Thoracic aorta (tissue), 2 donors: ENCODE data around the gene TMEM204. TPM values are rescaled to one million over a fixed set of nuclear protein-coding genes. Genes with fewer than 3 reads are reported as not detected.

Source experiments
- ATAC-seq: fragments of 150-250 bp; one replicate; pipeline ENCODE4 v1.8.0; 2017; ENCODE audit warnings: low read depth; ENCODE audit not compliant: insufficient number of reproducible peaks, low FRiP score
- DNase-seq: peaks from one replicate; pipeline ENCODE4 v3.0.0-alpha.2; 2020; ENCODE audit warnings: low spot score
- H3K27ac ChIP-seq, 2 donors: fragments of 200-600 bp; sonication (generic); 1 replicate in 1 of 2; 2 replicates in 1 of 2; pipeline ENCODE4 v1.5.1; 2016; ENCODE audit warnings: mild to moderate bottlenecking in 2 of 2, moderate library complexity in 2 of 2
- H3K27me3 ChIP-seq: fragments of 200-600 bp; sonication (generic); replicated peaks from 2 replicates; pipeline ENCODE4 v1.6.0; 2016; ENCODE audit warnings: mild to moderate bottlenecking; ENCODE audit not compliant: insufficient read depth
- H3K36me3 ChIP-seq: fragments of 200-600 bp; sonication (generic); one replicate; pipeline ENCODE4 v1.5.1; 2016
- H3K4me1 ChIP-seq, 2 donors: fragments of 200-600 bp; sonication (generic); 1 replicate in 1 of 2; 2 replicates in 1 of 2; pipeline versions ENCODE4 v1.5.1 to v1.6.0; 2016; ENCODE audit warnings: low read depth in 2 of 2, mild to moderate bottlenecking in 1 of 2; ENCODE audit not compliant: control insufficient read depth in 1 of 2
- H3K4me3 ChIP-seq: fragments of 200-600 bp; sonication (generic); 2 replicates; pipeline ENCODE4 v1.5.1; 2016; ENCODE audit warnings: mild to moderate bottlenecking
- H3K9me3 ChIP-seq: fragments of 200-600 bp; sonication (generic); 2 replicates; pipeline ENCODE4 v1.5.1; 2016
- CTCF ChIP-seq: fragments of 200-600 bp; sonication (generic); IDR thresholded peaks from one replicate; pipeline ENCODE4 v1.5.1; 2019; ENCODE audit warnings: antibody characterized with exemption
- total RNA-seq, 2 donors: library from RNA; depleted of rRNA; stranded (reverse); fragments of >200 nt; gene quantifications; one replicate each; pipeline versions ENCODE4 v1.1.0 to v1.2.3, GENCODE V29; 2016

Gene TMEM204
- total RNA-seq, 2 donors from 2014 or later = 111 to 125 TPM

GRCh38 chr16:1541293-1542165 is 8.1 kb downstream of the TMEM204 start:
- Histone ChIP-seq H3K9me3 (no peaks in the 10 kb centered on the region), H3K4me1 (peaks cover 36 to 69% of the 10 kb centered on the region in 2 donors), H3K36me3 (peaks cover 35% of the 10 kb centered on the region), H3K27ac (peak overlapping the region; percentile 22 to 95), H3K27me3 (no peaks in the 10 kb centered on the region), H3K4me3 (no peak overlapping the region)
- DNase-seq (no peak), ATAC-seq (no peak)
- no peak for TF ChIP-seq CTCF

GRCh38 chr16:1542166-1542500 is 8.7 kb downstream of the TMEM204 start:
- no peak for TF ChIP-seq CTCF
- DNase-seq (no peak), ATAC-seq (no peak)
- Histone ChIP-seq H3K4me3 (no peak overlapping the region), H3K4me1 (peaks cover 41 to 69% of the 10 kb centered on the region in 2 donors), H3K36me3 (peaks cover 30% of the 10 kb centered on the region), H3K9me3 (no peaks in the 10 kb centered on the region), H3K27me3 (no peaks in the 10 kb centered on the region), H3K27ac (peak overlapping the region; percentile 22 to 95)

GRCh38 chr16:1542533-1542932 is 9.1 kb downstream of the TMEM204 start:
- no peaks in the 10 kb centered on the region for H3K27me3 ChIP-seq
- TF ChIP-seq CTCF = no peak
- peaks cover 27% of the 10 kb centered on the region for H3K36me3 ChIP-seq
- no peak for DNase-seq
- no peak overlapping the region for H3K4me3 ChIP-seq
- H3K27ac ChIP-seq = peak overlapping the region; percentile 67 to 95
- H3K9me3 ChIP-seq = no peaks in the 10 kb centered on the region
- no peak for ATAC-seq
- peaks cover 43 to 69% of the 10 kb centered on the region in 2 donors for H3K4me1 ChIP-seq

GRCh38 chr16:1543085-1543896 is 9.8 kb downstream of the TMEM204 start:
- Histone ChIP-seq H3K27ac (peak overlapping the region; percentile 67 to 95), H3K4me1 (peaks cover 50 to 69% of the 10 kb centered on the region in 2 donors), H3K27me3 (no peaks in the 10 kb centered on the region), H3K9me3 (no peaks in the 10 kb centered on the region), H3K36me3 (peaks cover 20% of the 10 kb centered on the region), H3K4me3 (peak overlapping the region; percentile 40)
- no peak for TF ChIP-seq CTCF
- ATAC-seq (peak; percentile 59), DNase-seq (peak; percentile 44)
